Activated effector memory CD4-positive, alpha-beta T cell treated with anti-CD3 and anti-CD28 coated beads, Interleukin-2, amount 50 U/mL, for 16 hours (primary cell): ENCODE data around the gene RINT1.

Experiments used
- DNase-seq: peaks from one replicate; pipeline ENCODE4 v3.0.0-alpha.2; 2020

The RINT1 gene

GRCh38 chr7:105600720-105601550 is 68.9 kb downstream of the RINT1 start:
- no peak for DNase-seq

- no peak for DNase-seq
Measured at GRCh38 chr7:105602325-105603305, 70.6 kb downstream of the RINT1 start.

- DNase-seq: no peak
Measured at GRCh38 chr7:105610165-105610930, 78.3 kb downstream of the RINT1 start.

GRCh38 chr7:105611856-105612775 is 80.1 kb downstream of the RINT1 start:
- DNase-seq: no peak

- DNase-seq: no peak
Measured at GRCh38 chr7:105612806-105613205, 80.8 kb downstream of the RINT1 start.

- DNase-seq: no peak
Measured at GRCh38 chr7:105613611-105614330, 81.8 kb downstream of the RINT1 start.

GRCh38 chr7:105614341-105614840 is 82.4 kb downstream of the RINT1 start:
- DNase-seq: no peak
